Stimulated activated CD4-positive, alpha-beta T cell treated with anti-CD3 and anti-CD28 coated beads, Interleukin-1b, Interleukin-23, amount 100 ng/mL, for 4 hours (primary cell): ENCODE measurements around the gene RAD51B.
"Not testable (repeated sequence)": the region's sequence is repeated elsewhere in the genome, so short reads cannot be mapped to it uniquely, and the experiment has no call there.

Source experiments
- DNase-seq, 2 donors: peaks; one replicate each; pipeline ENCODE4 v3.0.0-alpha.2; 2020; ENCODE audit warnings: low read depth in 2 of 2

Gene RAD51B

GRCh38 chr14:68269136-68269927, 449.8 kb downstream of the RAD51B start:
- no peak for DNase-seq

GRCh38 chr14:68270342-68270741, 450.8 kb downstream of the RAD51B start:
- no peak for DNase-seq

GRCh38 chr14:68271913-68272391, 452.4 kb downstream of the RAD51B start:
- DNase-seq: no peak

- DNase-seq: no peak
Measured at GRCh38 chr14:68273413-68273812, 453.8 kb downstream of the RAD51B start.

GRCh38 chr14:68274725-68275124, 455.1 kb downstream of the RAD51B start:
- no peak for DNase-seq

- no peak for DNase-seq
Measured at GRCh38 chr14:68278576-68279436, 459.2 kb downstream of the RAD51B start.

- DNase-seq: no peak
Measured at GRCh38 chr14:68279437-68279720, 459.8 kb downstream of the RAD51B start.

- DNase-seq: no peak
Measured at GRCh38 chr14:68279777-68280233, 460.2 kb downstream of the RAD51B start.

- DNase-seq: no peak
Measured at GRCh38 chr14:68281497-68281896, 461.9 kb downstream of the RAD51B start.

GRCh38 chr14:68282479-68283377, 463.1 kb downstream of the RAD51B start:
- DNase-seq: peak in 1 of 2 donors; percentile 23

GRCh38 chr14:68283378-68284123, 464.0 kb downstream of the RAD51B start:
- DNase-seq: peak in 1 of 2 donors; percentile 11

GRCh38 chr14:68284333-68284732, 464.8 kb downstream of the RAD51B start:
- DNase-seq: no peak

- no peak for DNase-seq
Measured at GRCh38 chr14:68284834-68285233, 465.3 kb downstream of the RAD51B start.

GRCh38 chr14:68285421-68286179, 466.0 kb downstream of the RAD51B start:
- peak; percentile 26 to 40 for DNase-seq

GRCh38 chr14:68286667-68287066, 467.1 kb downstream of the RAD51B start:
- no peak for DNase-seq

- DNase-seq: not testable (repeated sequence)
Measured at GRCh38 chr14:68289452-68289851, 469.9 kb downstream of the RAD51B start.

- no peak for DNase-seq
Measured at GRCh38 chr14:68291820-68292219, 472.2 kb downstream of the RAD51B start.

- no peak for DNase-seq
Measured at GRCh38 chr14:68292441-68293215, 473.0 kb downstream of the RAD51B start.

GRCh38 chr14:68293404-68293803, 473.8 kb downstream of the RAD51B start:
- DNase-seq: no peak
